IMR-90 (cell line): ENCODE data around the gene COQ8A. TPM values are rescaled to one million over a fixed set of nuclear protein-coding genes. Genes with fewer than 3 reads are reported as not detected.

Experiments used
- ATAC-seq: fragments of 200-7000 bp; cut with Tn5 transposase; 2 replicates; pipeline ENCODE4 v1.9.1; 2020; ENCODE audit warnings: low read depth, mild to moderate bottlenecking, moderate library complexity
- BruUV-seq: library from RNA; stranded (reverse); fragments of 400-500 nt; replicated peaks from 2 replicates; lab custom pipeline; 2021; lab: Mats Ljungman, UMichigan
- CTCF ChIA-PET: fragments of 300-600 bp; formaldehyde crosslinking; extraction: SDS; loops from one replicate; lab custom pipeline; 2021; ENCODE audit warnings: antibody characterized with exemption; lab: Yijun Ruan, JAX
- POLR2A ChIA-PET: fragments of 300-600 bp; sonication (Branson Sonifier 250); formaldehyde crosslinking; loops from one replicate; lab custom pipeline; 2022; ENCODE audit warnings: antibody characterized with exemption; ENCODE audit not compliant: unreplicated experiment; lab: Charles Lee
- DNase-seq: peaks from one replicate; pipeline ENCODE4 v3.0.0; 2013
- H2AFZ ChIP-seq: replicated peaks from 2 replicates; pipeline ENCODE3; 2013; ENCODE audit warnings: low read length, mild to moderate bottlenecking; ENCODE audit not compliant: poor library complexity
- H2AK5ac ChIP-seq: 2 replicates; pipeline ENCODE4 v1.6.1; 2013; ENCODE audit warnings: low read depth, low read length, inconsistent platforms
- H2AK9ac ChIP-seq: replicated peaks from 2 replicates; pipeline ENCODE3; 2013; ENCODE audit warnings: mild to moderate bottlenecking, low read depth, low read length, moderate library complexity; ENCODE audit not compliant: poor library complexity
- H2BK120ac ChIP-seq: 2 replicates; pipeline ENCODE4 v1.6.1; 2013; ENCODE audit warnings: low read depth, low read length, inconsistent platforms
- H2BK15ac ChIP-seq: 3 replicates; pipeline ENCODE4 v1.6.1; 2013; ENCODE audit warnings: low read depth, low read length, inconsistent platforms
- H2BK20ac ChIP-seq: 2 replicates; pipeline ENCODE4 v1.6.1; 2013; ENCODE audit warnings: low read depth, mild to moderate bottlenecking, inconsistent platforms, low read length, moderate library complexity
- H2BK5ac ChIP-seq: 2 replicates; pipeline ENCODE4 v1.6.1; 2013; ENCODE audit warnings: mild to moderate bottlenecking, low read depth, low read length, inconsistent platforms; ENCODE audit not compliant: poor library complexity, severe bottlenecking
- H3K14ac ChIP-seq: replicated peaks from 2 replicates; pipeline ENCODE4 v1.6.1; 2013; ENCODE audit warnings: low read depth, low read length, inconsistent platforms
- H3K18ac ChIP-seq: 2 replicates; pipeline ENCODE4 v1.6.1; 2013; ENCODE audit warnings: low read depth, low read length, control low read depth
- H3K23ac ChIP-seq: 2 replicates; pipeline ENCODE4 v1.6.1; 2013; ENCODE audit warnings: low read depth, low read length, inconsistent platforms
- H3K27ac ChIP-seq: 2 replicates; pipeline ENCODE4 v1.5.1; 2013; ENCODE audit warnings: mild to moderate bottlenecking, control low read depth, low read length; ENCODE audit not compliant: insufficient read depth
- H3K27me3 ChIP-seq: 2 replicates; pipeline ENCODE4 v1.6.1; 2013; ENCODE audit warnings: low read length; ENCODE audit not compliant: control insufficient read depth, insufficient read depth
- H3K36me3 ChIP-seq: 2 replicates; pipeline ENCODE4 v1.6.1; 2013; ENCODE audit warnings: low read length, mixed read lengths; ENCODE audit not compliant: control insufficient read depth, insufficient read depth
- H3K4ac ChIP-seq: 2 replicates; pipeline ENCODE4 v1.6.1; 2013; ENCODE audit warnings: low read depth, low read length, inconsistent platforms
- H3K4me1 ChIP-seq: 2 replicates; pipeline ENCODE4 v1.6.1; 2013; ENCODE audit warnings: low read length, mixed read lengths; ENCODE audit not compliant: control insufficient read depth, insufficient read depth
- H3K4me2 ChIP-seq: 2 replicates; pipeline ENCODE4 v1.6.1; 2013; ENCODE audit warnings: low read depth, mild to moderate bottlenecking, control low read depth, low read length, moderate library complexity
- H3K4me3 ChIP-seq: 2 replicates; pipeline ENCODE4 v1.5.1; 2013; ENCODE audit warnings: low read depth, mild to moderate bottlenecking, control low read depth, low read length, moderate library complexity; ENCODE audit not compliant: insufficient read depth
- H3K56ac ChIP-seq: 2 replicates; pipeline ENCODE4 v1.6.1; 2013; ENCODE audit warnings: low read length, inconsistent platforms; ENCODE audit not compliant: insufficient read depth; ENCODE audit errors: extremely low read depth
- H3K79me1 ChIP-seq, 2 experiments: 2 replicates each; pipeline ENCODE4 v1.6.1; 2013; ENCODE audit warnings: low read length in 2 of 2, inconsistent platforms in 1 of 2, low read depth in 1 of 2
- H3K9ac ChIP-seq: 2 replicates; pipeline ENCODE4 v1.6.1; 2013; ENCODE audit warnings: low read depth, low read length, control low read depth
- H3K9me1 ChIP-seq: 2 replicates; pipeline ENCODE4 v1.6.1; 2013; ENCODE audit warnings: low read length, inconsistent platforms; ENCODE audit not compliant: insufficient read depth
- H3K9me3 ChIP-seq: 2 replicates; pipeline ENCODE4 v1.6.1; 2013; ENCODE audit warnings: low read length; ENCODE audit not compliant: control insufficient read depth, insufficient read depth
- H4K20me1 ChIP-seq: 2 replicates; pipeline ENCODE4 v1.6.1; 2013; ENCODE audit warnings: low read length, inconsistent platforms; ENCODE audit not compliant: insufficient read depth
- H4K5ac ChIP-seq: 2 replicates; pipeline ENCODE4 v1.6.1; 2013; ENCODE audit warnings: mild to moderate bottlenecking, low read depth, low read length, control low read depth
- H4K8ac ChIP-seq, 2 experiments: 2 replicates each; pipeline ENCODE4 v1.6.1; 2013; ENCODE audit warnings: low read depth in 2 of 2, low read length in 2 of 2, control low read depth in 1 of 2, inconsistent platforms in 1 of 2
- H4K91ac ChIP-seq: 2 replicates; pipeline ENCODE4 v1.6.1; 2013; ENCODE audit warnings: low read depth, low read length, inconsistent platforms; ENCODE audit not compliant: insufficient read depth
- BHLHE40 ChIP-seq: fragments of 150-350 bp; IDR thresholded peaks from 2 replicates; pipeline ENCODE4 v1.6.1; 2016; ENCODE audit warnings: mild to moderate bottlenecking, low read depth, low read length
- CEBPB ChIP-seq: IDR thresholded peaks from 2 replicates; pipeline ENCODE4 v1.6.1; 2012; ENCODE audit warnings: low read depth, low read length, improper control_type of control experiment
- CHD1 ChIP-seq: IDR thresholded peaks from 2 replicates; pipeline ENCODE4 v1.6.1; 2012; ENCODE audit warnings: low read depth, low read length, improper control_type of control experiment
- FOS ChIP-seq: fragments of 150-350 bp; IDR thresholded peaks from 2 replicates; pipeline ENCODE4 v1.6.1; 2016; ENCODE audit warnings: low read depth, low read length
- MAFK ChIP-seq: IDR thresholded peaks from 2 replicates; pipeline ENCODE4 v1.6.1; 2012; ENCODE audit warnings: low read depth, low read length, improper control_type of control experiment
- MAZ ChIP-seq: IDR thresholded peaks from 2 replicates; pipeline ENCODE4 v1.6.1; 2012; ENCODE audit warnings: low read depth, mild to moderate bottlenecking, low read length, improper control_type of control experiment, moderate library complexity, borderline replicate concordance
- MXI1 ChIP-seq: IDR thresholded peaks from 2 replicates; pipeline ENCODE4 v1.6.1; 2012; ENCODE audit warnings: low read depth, mild to moderate bottlenecking, low read length, moderate library complexity, borderline replicate concordance
- NFE2L2 ChIP-seq: fragments of 150-350 bp; IDR thresholded peaks from 2 replicates; pipeline ENCODE4 v1.6.1; 2016; ENCODE audit warnings: low read depth, mild to moderate bottlenecking, low read length
- POLR2A ChIP-seq: IDR thresholded peaks from 2 replicates; pipeline ENCODE4 v1.6.1; 2012; ENCODE audit warnings: mild to moderate bottlenecking, low read depth, low read length
- RAD21 ChIP-seq: IDR thresholded peaks from 2 replicates; pipeline ENCODE4 v1.6.1; 2012; ENCODE audit warnings: low read length, improper control_type of control experiment
- RCOR1 ChIP-seq: IDR thresholded peaks from 2 replicates; pipeline ENCODE4 v1.6.1; 2012; ENCODE audit warnings: mild to moderate bottlenecking, low read length, improper control_type of control experiment; ENCODE audit not compliant: insufficient replicate concordance
- RFX5 ChIP-seq: IDR thresholded peaks from 2 replicates; pipeline ENCODE4 v1.8.0; 2012; ENCODE audit warnings: low read depth, mild to moderate bottlenecking, low read length, moderate library complexity
- SMC3 ChIP-seq: fragments of 150-350 bp; IDR thresholded peaks from 2 replicates; pipeline ENCODE4 v1.6.1; 2016; ENCODE audit warnings: low read depth, mild to moderate bottlenecking, antibody characterized with exemption, low read length, moderate library complexity
- WGBS, 2 experiments: methylation state at CpG; one replicate each; pipeline versions ENCODE4 v1.1.5 to v1.1.7; 2013; ENCODE audit warnings: missing lambda C conversion rate in 2 of 2; ENCODE audit not compliant: insufficient read length in 1 of 2; ENCODE audit errors: extremely low coverage in 2 of 2; 5-methylcytosine and 5-hydroxymethylcytosine counted together
- dilution Hi-C: fragments of 300-500 bp; cut with HindIII; formaldehyde crosslinking; loops from one replicate; pipeline ENCODE4 v1.14.3; 2018; ENCODE audit warnings: low sequenced_read_pairs; ENCODE audit not compliant: unreplicated experiment
- in situ Hi-C: fragments of 300-500 bp; cut with MboI; formaldehyde crosslinking; loops from 3 replicates; pipeline ENCODE4 v1.14.3; 2019; ENCODE audit warnings: low sequenced_read_pairs, inconsistent platforms, mixed read lengths
- intact Hi-C: fragments of 100-400 bp; cut with micrococcal nuclease; formaldehyde crosslinking; loops from 2 replicates; pipeline ENCODE4 v1.10.0; 2022
- polyA plus RNA-seq, 3 experiments: library from polyadenylated mRNA; depleted of rRNA; stranded (reverse); fragments of >200 nt; gene quantifications; 2 replicates each; pipeline ENCODE4 v1.2.3, GENCODE V29; 2012; ENCODE audit warnings: low replicate concordance in 1 of 3
- total RNA-seq: library from RNA; depleted of rRNA; stranded (reverse); fragments of >200 nt; gene quantifications from 2 replicates; pipeline ENCODE4 v1.2.3, GENCODE V29; 2012
- TF ChIP-seq, protein P1 (sequence below): fragments of 150-350 bp; IDR thresholded peaks from 2 replicates; pipeline ENCODE4 v1.6.1; 2016; ENCODE audit warnings: low read depth, mild to moderate bottlenecking, low read length, moderate library complexity, borderline replicate concordance
- TF ChIP-seq, protein P2 (sequence below): fragments of 150-350 bp; IDR thresholded peaks from 2 replicates; pipeline ENCODE4 v1.6.1; 2017; ENCODE audit warnings: mild to moderate bottlenecking, antibody characterized with exemption, low read length, low read depth

The COQ8A gene
- total and polyA plus RNA-seq, 2 of the 4 experiments (the other 2 are of a cell fraction) = 3.8 to 6.1 TPM

DNA sequence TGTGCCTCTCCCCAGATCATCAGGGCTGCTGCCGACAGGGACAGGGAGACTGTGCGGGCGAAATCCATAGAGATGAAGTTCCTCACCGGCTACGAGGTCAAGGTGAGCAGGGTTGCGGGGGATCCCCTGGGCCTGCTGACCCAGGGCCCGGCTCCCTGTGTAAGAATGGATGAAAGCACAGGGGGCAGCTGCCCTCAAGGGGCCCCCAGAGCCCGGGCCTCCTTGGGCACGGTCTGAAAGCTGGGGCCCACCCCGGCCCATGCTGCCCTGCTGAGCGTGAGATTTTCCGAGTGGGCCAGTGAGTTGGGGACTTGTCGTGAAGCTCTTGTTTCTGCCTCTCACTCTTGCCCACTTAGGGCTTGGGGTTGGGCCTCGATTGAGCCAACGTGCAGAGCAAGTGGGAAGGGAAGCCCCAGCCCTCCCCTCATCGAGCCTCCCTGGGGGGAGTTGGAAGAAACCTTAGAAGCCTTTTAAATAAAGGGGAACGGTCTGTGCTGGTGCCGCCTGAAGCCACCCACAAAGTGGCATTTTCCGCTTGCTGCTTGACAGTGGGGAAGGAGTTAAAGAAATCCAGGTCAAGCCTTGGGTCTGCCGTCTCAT, 45.2 kb downstream of the COQ8A start:
- Histone ChIP-seq H3K9ac (no peak overlapping the region), H3K4me3 (no peak overlapping the region), H2BK20ac (no peak overlapping the region), H2AK9ac (no peak overlapping the region), H3K4me2 (no peak overlapping the region), H3K36me3 (peaks cover 9% of the 10 kb centered on the region; the same call in 1 of the 2 replicates), H3K9me1 (no peaks in the 10 kb centered on the region), H4K20me1 (no peaks in the 10 kb centered on the region), H3K18ac (no peak overlapping the region), H2BK5ac (no peak overlapping the region), H2BK15ac (no peak overlapping the region), H3K23ac (no peak overlapping the region), H3K14ac (no peak overlapping the region), H3K4me1 (no peaks in the 10 kb centered on the region; the same call in 1 of the 2 replicates), H3K79me1 (no peaks in the 10 kb centered on the region), H2AK5ac (no peak overlapping the region), H4K5ac (no peak overlapping the region), H2BK120ac (no peak overlapping the region), H4K8ac (no peak overlapping the region), H3K27ac (no peak overlapping the region), H2AFZ (no peak overlapping the region), H3K27me3 (no peaks in the 10 kb centered on the region), H3K4ac (no peak overlapping the region), H4K91ac (no peak overlapping the region), H3K9me3 (no peaks in the 10 kb centered on the region), H3K56ac (no peak overlapping the region)
- POLR2A ChIA-PET = no interaction called here
- CTCF ChIA-PET = no interaction called here
- intact Hi-C loops = loop anchor here (10.0 kb wide), 1 partner anchor 441 kb away; the partner anchor contains the start of gene STUM
- 91% methylated on average over 4 of the region's 20 CpGs; no CpG with 5 or more reads in 1 of the 2 experiments for WGBS, 2 experiments
- no peak for DNase-seq
- no TSS peak for BruUV-seq
- in situ Hi-C loops = no loop called here
- TF ChIP-seq MXI1 (no peak), RCOR1 (no peak), POLR2A (no peak), RAD21 (no peak), MAFK (no peak), SMC3 (no peak), MAZ (no peak), CEBPB (no peak), RFX5 (no peak), NFE2L2 (no peak), FOS (no peak), CHD1 (no peak), BHLHE40 (no peak)
- TF ChIP-seq, protein P1, sequence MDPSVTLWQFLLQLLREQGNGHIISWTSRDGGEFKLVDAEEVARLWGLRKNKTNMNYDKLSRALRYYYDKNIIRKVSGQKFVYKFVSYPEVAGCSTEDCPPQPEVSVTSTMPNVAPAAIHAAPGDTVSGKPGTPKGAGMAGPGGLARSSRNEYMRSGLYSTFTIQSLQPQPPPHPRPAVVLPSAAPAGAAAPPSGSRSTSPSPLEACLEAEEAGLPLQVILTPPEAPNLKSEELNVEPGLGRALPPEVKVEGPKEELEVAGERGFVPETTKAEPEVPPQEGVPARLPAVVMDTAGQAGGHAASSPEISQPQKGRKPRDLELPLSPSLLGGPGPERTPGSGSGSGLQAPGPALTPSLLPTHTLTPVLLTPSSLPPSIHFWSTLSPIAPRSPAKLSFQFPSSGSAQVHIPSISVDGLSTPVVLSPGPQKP = no peak
- TF ChIP-seq, protein P2, sequence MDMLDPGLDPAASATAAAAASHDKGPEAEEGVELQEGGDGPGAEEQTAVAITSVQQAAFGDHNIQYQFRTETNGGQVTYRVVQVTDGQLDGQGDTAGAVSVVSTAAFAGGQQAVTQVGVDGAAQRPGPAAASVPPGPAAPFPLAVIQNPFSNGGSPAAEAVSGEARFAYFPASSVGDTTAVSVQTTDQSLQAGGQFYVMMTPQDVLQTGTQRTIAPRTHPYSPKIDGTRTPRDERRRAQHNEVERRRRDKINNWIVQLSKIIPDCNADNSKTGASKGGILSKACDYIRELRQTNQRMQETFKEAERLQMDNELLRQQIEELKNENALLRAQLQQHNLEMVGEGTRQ = no peak
- dilution Hi-C loops = no loop called here
- ATAC-seq = no peak
